ENCODE results near the gene PCDHB14. TPM values are rescaled to one million over a fixed set of nuclear protein-coding genes. Genes with fewer than 3 reads are reported as not detected.
A peak's percentile ranks its signal among the peaks of the same experiment; 100 is the strongest.
"Not testable (repeated sequence)": the region's sequence is repeated elsewhere in the genome, so short reads cannot be mapped to it uniquely, and the experiment has no call there.

PCDHB14 gene
- total and polyA plus RNA-seq, 5 experiments from 2014 or later = not detected

DNA sequence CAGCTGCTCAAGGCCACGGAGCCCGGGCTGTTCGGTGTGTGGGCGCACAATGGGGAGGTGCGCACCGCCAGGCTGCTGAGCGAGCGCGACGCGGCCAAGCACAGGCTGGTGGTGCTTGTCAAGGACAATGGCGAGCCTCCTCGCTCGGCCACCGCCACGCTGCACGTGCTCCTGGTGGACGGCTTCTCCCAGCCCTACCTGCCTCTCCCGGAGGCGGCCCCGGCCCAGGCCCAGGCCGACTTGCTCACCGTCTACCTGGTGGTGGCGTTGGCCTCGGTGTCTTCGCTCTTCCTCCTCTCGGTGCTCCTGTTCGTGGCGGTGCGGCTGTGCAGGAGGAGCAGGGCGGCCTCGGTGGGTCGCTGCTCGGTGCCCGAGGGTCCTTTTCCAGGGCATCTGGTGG lies 34.0 kb upstream of the PCDHB14 start:
- ATAC-seq, DNase-seq, H3K4me3 Mint-ChIP-seq, POLR2A ChIA-PET, H3K27ac Mint-ChIP-seq: not testable (repeated sequence)
- H3K36me3 Mint-ChIP-seq = peaks cover 27 to 53% (median 31%) of the 10 kb centered on the region in 3 donors
- peaks cover 6 to 70% (median 40%) of the 10 kb centered on the region in 9 donors for H3K9me3 Mint-ChIP-seq
- peaks cover 43 to 84% (median 59%) of the 10 kb centered on the region in 5 donors for H3K27me3 Mint-ChIP-seq
- peaks cover 2 to 11% (median 4%) of the 10 kb centered on the region in 4 donors for H3K4me1 Mint-ChIP-seq

DNA sequence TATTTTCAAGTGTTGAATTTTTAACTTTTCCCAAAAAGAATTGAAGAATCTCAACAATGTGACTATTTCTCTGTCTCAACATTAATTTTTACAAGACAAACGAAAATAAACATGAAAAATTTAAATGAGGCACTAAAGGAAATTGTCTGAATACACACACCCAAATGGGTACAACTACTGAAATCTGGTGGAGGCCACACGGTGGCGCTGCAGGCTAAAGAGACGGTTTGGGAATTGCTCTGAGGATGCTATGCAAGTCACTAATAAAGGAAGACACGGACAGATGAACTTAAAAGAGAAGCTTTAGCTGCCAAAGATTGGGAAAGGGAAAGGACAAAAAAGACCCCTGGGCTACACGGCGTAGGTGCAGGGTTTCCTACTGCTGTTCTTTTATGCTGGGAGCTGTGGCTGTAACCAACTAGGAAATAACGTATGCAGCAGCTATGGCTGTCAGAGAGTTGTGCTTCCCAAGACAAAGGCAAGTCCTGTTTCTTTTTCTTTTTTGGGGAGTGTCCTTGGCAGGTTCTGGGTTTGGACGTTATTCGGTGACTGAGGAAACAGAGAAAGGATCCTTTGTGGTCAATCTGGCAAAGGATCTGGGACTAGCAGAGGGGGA lies 30.9 kb upstream of the PCDHB14 start, which contains the start of gene PCDHB10:
Gene PCDHB10, plus strand, starts transcription at position 244 of the 616 bp plus-strand sequence. Its CDS starts 200 bp downstream, at position 444.
- Mint-ChIP-seq H3K36me3 (peaks cover 23 to 54% (median 26%) of the 10 kb centered on the region in 3 donors), H3K27me3 (peaks cover 29 to 68% (median 45%) of the 10 kb centered on the region in 5 donors), H3K4me3 (no peak within 1 kb of the TSS), H3K4me1 (peaks cover 0 to 5% (median under 1%) of the 10 kb centered on the region in 4 donors), H3K27ac (no peak within 1 kb of the TSS), H3K9me3 (peaks cover 6 to 82% (median 40%) of the 10 kb centered on the region in 9 donors)
- POLR2A ChIA-PET = no interaction called here
- DNase-seq = no peak
- no peak for ATAC-seq

DNA sequence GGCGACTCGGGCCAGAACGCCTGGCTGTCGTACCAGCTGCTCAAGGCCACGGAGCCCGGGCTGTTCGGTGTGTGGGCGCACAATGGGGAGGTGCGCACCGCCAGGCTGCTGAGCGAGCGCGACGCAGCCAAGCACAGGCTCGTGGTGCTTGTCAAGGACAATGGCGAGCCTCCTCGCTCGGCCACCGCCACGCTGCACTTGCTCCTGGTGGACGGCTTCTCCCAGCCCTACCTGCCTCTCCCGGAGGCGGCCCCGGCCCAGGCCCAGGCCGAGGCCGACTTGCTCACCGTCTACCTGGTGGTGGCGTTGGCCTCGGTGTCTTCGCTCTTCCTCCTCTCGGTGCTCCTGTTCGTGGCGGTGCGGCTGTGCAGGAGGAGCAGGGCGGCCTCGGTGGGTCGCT lies 28.8 kb upstream of the PCDHB14 start:
- H3K4me3 Mint-ChIP-seq, DNase-seq, H3K27ac Mint-ChIP-seq, ATAC-seq, H3K4me1 Mint-ChIP-seq, POLR2A ChIA-PET: not testable (repeated sequence)
- Mint-ChIP-seq H3K27me3 (peaks cover 26 to 75% (median 41%) of the 10 kb centered on the region in 5 donors), H3K36me3 (peaks cover 18 to 63% (median 22%) of the 10 kb centered on the region in 3 donors), H3K9me3 (peaks cover 7 to 88% (median 56%) of the 10 kb centered on the region in 9 donors)

DNA sequence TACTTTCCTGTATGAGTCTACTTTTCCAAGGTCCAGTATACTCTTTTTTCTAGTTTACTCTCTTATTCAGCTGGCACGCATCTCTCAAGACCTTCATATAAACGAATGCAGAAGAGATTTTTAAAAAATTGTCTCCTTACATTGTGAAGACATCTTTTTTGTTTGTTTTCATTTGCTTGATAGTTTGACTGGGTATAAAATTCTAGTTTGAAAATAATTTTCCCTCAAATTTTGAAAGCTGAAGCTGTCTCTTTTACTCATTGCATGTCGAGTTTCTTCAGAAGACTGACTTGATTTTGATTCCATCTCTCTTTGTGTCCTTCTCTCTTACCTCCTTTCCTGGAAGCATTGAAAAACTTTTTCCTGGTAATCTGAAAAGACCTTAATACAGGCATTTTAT lies 26.8 kb upstream of the PCDHB14 start:
- Mint-ChIP-seq H3K9me3 (peaks cover 7 to 87% (median 64%) of the 10 kb centered on the region in 9 donors), H3K27me3 (peaks cover 26 to 75% (median 54%) of the 10 kb centered on the region in 5 donors)

DNA sequence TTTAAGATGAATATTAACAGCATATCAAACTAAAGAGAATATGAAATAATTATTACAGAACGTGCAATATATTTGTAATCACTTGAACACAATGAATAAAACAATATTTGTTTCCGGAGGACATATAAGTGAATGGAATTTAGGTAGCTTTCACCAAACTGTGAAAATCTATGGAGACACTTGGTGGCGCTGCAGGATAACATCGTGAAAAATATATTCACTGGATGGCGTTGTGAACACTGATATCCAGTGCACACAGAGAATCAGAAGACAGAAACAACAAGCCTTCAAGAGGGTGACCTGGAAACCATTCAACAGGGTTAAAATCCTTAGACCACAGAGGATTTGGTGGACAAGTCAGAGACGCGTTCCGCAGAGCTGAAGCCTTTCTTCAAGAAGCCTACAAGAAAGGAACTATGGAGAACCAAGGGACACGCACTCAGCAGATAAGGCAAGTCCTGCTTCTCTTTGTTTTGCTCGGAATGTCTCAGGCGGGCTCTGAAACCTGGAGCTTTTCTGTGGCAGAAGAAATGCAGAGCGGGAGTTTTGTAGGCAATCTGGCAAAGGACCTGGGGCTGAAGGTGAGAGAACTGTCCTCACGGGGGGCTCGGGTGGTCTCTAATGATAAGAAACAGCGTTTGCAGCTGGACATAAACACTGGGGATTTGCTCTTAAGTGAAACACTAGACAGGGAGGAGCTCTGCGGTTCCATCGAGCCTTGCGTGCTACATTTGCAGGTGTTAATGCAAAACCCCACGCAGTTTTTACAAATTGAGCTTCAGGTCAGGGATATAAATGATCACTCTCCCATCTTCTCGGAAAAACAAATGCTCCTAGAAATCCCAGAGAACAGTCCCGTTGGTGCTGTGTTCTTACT lies 23.5 kb upstream of the PCDHB14 start, which contains the start of gene PCDHB11:
Gene PCDHB11, plus strand, starts transcription at position 269 of the 877 bp plus-strand sequence. Its CDS starts 148 bp downstream, at position 417.
- no peaks in the 10 kb centered on the region for H3K4me1 Mint-ChIP-seq
- H3K27me3 Mint-ChIP-seq = peaks cover 13 to 75% (median 44%) of the 10 kb centered on the region in 5 donors
- H3K4me3 Mint-ChIP-seq = no peak within 1 kb of the TSS
- no peak for DNase-seq
- peaks cover 5 to 87% (median 52%) of the 10 kb centered on the region in 9 donors for H3K9me3 Mint-ChIP-seq
- ATAC-seq = no peak
- H3K27ac Mint-ChIP-seq = peak within 1 kb of the TSS in 1 of 10 donors; percentile 40
- H3K36me3 Mint-ChIP-seq = peaks cover 5 to 54% (median 9%) of the 10 kb centered on the region in 3 donors
- POLR2A ChIA-PET = no interaction called here

More for the DNA sequence above, 26.8 kb upstream of the PCDHB14 start:
- Mint-ChIP-seq H3K4me3 (no peak overlapping the region), H3K27ac (no peak overlapping the region), H3K4me1 (no peaks in the 10 kb centered on the region), H3K36me3 (peaks cover 15 to 76% (median 18%) of the 10 kb centered on the region in 3 donors)
- POLR2A ChIA-PET = no interaction called here
- no peak for DNase-seq
- ATAC-seq = no peak

DNA sequence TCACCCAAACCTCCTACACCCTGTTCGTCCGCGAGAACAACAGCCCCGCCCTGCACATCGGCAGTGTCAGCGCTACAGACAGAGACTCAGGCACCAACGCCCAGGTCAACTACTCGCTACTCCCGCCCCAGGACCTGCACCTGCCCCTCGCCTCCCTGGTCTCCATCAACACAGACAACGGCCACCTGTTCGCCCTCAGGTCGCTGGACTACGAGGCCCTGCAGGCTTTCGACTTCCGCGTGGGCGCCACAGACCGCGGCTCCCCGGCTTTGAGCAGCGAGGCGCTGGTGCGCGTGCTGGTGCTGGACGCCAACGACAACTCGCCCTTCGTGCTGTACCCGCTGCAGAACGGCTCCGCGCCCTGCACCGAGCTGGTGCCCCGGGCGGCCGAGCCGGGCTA lies 22.0 kb upstream of the PCDHB14 start:
- H3K4me3 Mint-ChIP-seq, H3K27ac Mint-ChIP-seq, H3K4me1 Mint-ChIP-seq, DNase-seq, ATAC-seq, POLR2A ChIA-PET: not testable (repeated sequence)
- peaks cover 15 to 87% (median 49%) of the 10 kb centered on the region in 5 donors for H3K27me3 Mint-ChIP-seq
- H3K9me3 Mint-ChIP-seq = peaks cover 5 to 76% (median 45%) of the 10 kb centered on the region in 9 donors
- H3K36me3 Mint-ChIP-seq = peaks cover 5 to 45% (median 9%) of the 10 kb centered on the region in 3 donors

DNA sequence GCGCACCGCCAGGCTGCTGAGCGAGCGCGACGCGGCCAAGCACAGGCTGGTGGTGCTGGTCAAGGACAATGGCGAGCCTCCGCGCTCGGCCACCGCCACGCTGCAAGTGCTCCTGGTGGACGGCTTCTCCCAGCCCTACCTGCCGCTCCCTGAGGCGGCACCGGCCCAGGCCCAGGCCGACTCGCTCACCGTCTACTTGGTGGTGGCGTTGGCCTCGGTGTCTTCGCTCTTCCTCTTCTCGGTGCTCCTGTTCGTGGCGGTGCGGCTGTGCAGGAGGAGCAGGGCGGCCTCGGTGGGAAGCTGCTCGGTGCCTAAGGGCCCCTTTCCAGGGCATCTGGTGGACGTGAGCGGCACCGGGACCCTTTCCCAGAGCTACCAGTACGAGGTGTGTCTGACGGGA lies 21.5 kb upstream of the PCDHB14 start:
- H3K27me3 Mint-ChIP-seq = peaks cover 19 to 87% (median 48%) of the 10 kb centered on the region in 5 donors
- DNase-seq, POLR2A ChIA-PET, H3K4me1 Mint-ChIP-seq, ATAC-seq, H3K4me3 Mint-ChIP-seq, H3K27ac Mint-ChIP-seq: not testable (repeated sequence)
- peaks cover 4 to 71% (median 40%) of the 10 kb centered on the region in 9 donors for H3K9me3 Mint-ChIP-seq
- peaks cover 5 to 40% (median 9%) of the 10 kb centered on the region in 3 donors for H3K36me3 Mint-ChIP-seq

DNA sequence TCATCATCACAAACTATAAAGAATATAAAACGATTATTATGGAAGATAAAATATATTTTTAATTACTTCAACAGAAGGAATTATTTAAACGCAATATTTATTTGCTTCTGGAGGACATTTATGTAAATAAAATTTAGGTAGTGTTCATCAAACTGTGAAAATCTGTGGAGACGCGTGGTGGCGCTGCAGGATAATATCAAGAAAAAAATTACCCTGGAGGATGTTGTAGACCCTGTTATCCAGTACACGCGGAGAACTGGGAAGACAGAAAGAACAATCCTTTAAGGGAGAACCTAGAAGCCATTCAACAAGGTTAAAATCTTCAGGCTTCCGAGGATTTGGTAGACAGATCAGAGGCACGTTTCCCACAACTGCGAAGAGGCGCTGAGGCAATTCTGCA lies 14.7 kb upstream of the PCDHB14 start, which contains the start of gene PCDHB12:
Gene PCDHB12, plus strand, starts transcription at position 242 of the 400 bp plus-strand sequence. CDS start 189 bp downstream, outside the sequence.
- POLR2A ChIA-PET = no interaction called here
- Mint-ChIP-seq H3K27ac (no peak within 1 kb of the TSS), H3K4me3 (no peak within 1 kb of the TSS), H3K9me3 (peaks cover 0 to 44% (median 9%) of the 10 kb centered on the region in 9 donors), H3K27me3 (peaks cover 24 to 87% (median 55%) of the 10 kb centered on the region in 5 donors), H3K36me3 (peaks cover 8 to 17% (median 14%) of the 10 kb centered on the region in 3 donors), H3K4me1 (peaks cover 0 to under 1% (median 0%) of the 10 kb centered on the region in 4 donors)
- ATAC-seq (no peak), DNase-seq (no peak)

DNA sequence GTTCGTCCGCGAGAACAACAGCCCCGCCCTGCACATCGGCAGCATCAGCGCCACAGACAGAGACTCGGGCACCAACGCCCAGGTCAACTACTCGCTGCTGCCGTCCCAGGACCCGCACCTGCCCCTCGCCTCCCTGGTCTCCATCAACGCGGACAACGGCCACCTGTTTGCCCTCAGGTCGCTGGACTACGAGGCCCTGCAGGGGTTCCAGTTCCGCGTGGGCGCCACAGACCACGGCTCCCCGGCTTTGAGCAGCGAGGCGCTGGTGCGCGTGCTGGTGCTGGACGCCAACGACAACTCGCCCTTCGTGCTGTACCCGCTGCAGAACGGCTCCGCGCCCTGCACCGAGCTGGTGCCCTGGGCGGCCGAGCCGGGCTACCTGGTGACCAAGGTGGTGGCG lies 12.9 kb upstream of the PCDHB14 start:
- H3K27ac Mint-ChIP-seq, ATAC-seq, DNase-seq, POLR2A ChIA-PET, H3K4me3 Mint-ChIP-seq, H3K4me1 Mint-ChIP-seq: not testable (repeated sequence)
- peaks cover 31 to 89% (median 62%) of the 10 kb centered on the region in 5 donors for H3K27me3 Mint-ChIP-seq
- H3K36me3 Mint-ChIP-seq = peaks cover 14 to 28% (median 15%) of the 10 kb centered on the region in 3 donors
- H3K9me3 Mint-ChIP-seq = peaks cover 0 to 49% (median 13%) of the 10 kb centered on the region in 9 donors

DNA sequence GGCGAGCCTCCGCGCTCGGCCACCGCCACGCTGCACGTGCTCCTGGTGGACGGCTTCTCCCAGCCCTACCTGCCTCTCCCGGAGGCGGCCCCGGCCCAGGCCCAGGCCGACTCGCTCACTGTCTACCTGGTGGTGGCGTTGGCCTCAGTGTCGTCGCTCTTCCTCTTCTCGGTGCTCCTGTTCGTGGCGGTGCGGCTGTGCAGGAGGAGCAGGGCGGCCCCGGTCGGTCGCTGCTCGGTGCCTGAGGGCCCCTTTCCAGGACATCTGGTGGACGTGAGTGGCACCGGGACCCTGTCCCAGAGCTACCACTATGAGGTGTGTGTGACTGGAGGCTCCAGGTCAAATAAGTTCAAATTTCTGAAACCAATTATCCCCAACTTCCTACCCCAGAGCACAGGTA lies 12.3 kb upstream of the PCDHB14 start:
- H3K4me1 Mint-ChIP-seq, DNase-seq, H3K27ac Mint-ChIP-seq, H3K4me3 Mint-ChIP-seq, POLR2A ChIA-PET, ATAC-seq: not testable (repeated sequence)
- H3K36me3 Mint-ChIP-seq = peaks cover 14 to 29% (median 15%) of the 10 kb centered on the region in 3 donors
- peaks cover 0 to 51% (median 15%) of the 10 kb centered on the region in 9 donors for H3K9me3 Mint-ChIP-seq
- H3K27me3 Mint-ChIP-seq = peaks cover 30 to 85% (median 58%) of the 10 kb centered on the region in 5 donors

DNA sequence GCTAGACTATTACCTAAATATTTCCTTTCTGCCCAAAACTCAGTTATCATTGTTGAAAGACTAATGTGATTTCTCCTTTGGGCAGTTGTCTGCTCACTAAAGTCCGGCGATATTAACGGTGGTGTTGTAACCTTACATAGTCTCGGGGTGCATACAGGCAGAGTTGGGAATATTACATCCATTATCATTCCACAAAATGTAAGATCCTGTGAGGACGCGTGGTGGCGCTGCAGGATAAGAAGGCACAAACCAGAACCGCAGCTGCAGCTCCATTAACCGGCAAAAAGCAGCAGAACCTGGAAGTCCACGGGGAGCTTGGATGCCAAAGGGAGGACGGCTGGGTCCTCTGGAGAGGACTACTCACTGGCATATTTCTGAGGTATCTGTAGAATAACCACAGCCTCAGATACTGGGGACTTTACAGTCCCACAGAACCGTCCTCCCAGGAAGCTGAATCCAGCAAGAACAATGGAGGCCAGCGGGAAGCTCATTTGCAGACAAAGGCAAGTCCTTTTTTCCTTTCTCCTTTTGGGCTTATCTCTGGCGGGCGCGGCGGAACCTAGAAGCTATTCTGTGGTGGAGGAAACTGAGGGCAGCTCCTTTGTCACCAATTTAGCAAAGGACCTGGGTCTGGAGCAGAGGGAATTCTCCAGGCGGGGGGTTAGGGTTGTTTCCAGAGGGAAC lies 9.3 kb upstream of the PCDHB14 start, which contains the start of gene PCDHB13:
Gene PCDHB13, plus strand, starts transcription at position 264 of the 684 bp plus-strand sequence. Its CDS starts 205 bp downstream, at position 469.
- H3K27ac Mint-ChIP-seq, POLR2A ChIA-PET, ATAC-seq, H3K4me1 Mint-ChIP-seq: not testable (repeated sequence)
- Mint-ChIP-seq H3K9me3 (peaks cover 0 to 71% (median 24%) of the 10 kb centered on the region in 9 donors), H3K27me3 (peaks cover 27 to 79% (median 53%) of the 10 kb centered on the region in 5 donors), H3K4me3 (peak within 1 kb of the TSS in 3 of 10 donors; percentile 12 to 33 (median 20)), H3K36me3 (peaks cover 17 to 36% (median 23%) of the 10 kb centered on the region in 3 donors)
- peak in 2 of 10 donors; percentile 11 to 18 for DNase-seq

Measured in naive thymus-derived CD8-positive, alpha-beta T cell (primary cell).